Transverse colon (tissue), 4 donors: ENCODE measurements around the gene RRP1. TPM values are rescaled to one million over a fixed set of nuclear protein-coding genes. Genes with fewer than 3 reads are reported as not detected.

Source experiments
- DNase-seq: peaks from one replicate; pipeline ENCODE4 v3.0.0-alpha.2; 2019
- H3K27ac ChIP-seq, 4 donors: fragments of 200-600 bp; sonication (generic); 2 replicates each; pipeline ENCODE4 v1.5.1; 2016 to 2018; ENCODE audit warnings: inconsistent platforms in 4 of 4
- H3K27me3 ChIP-seq: fragments of 200-600 bp; sonication (generic); 2 replicates; pipeline ENCODE4 v1.5.1; 2017; ENCODE audit warnings: inconsistent platforms
- H3K36me3 ChIP-seq, 4 donors: fragments of 200-600 bp; sonication (generic); 2 replicates each; pipeline ENCODE4 v1.5.1; 2017 to 2019; ENCODE audit warnings: inconsistent platforms in 4 of 4
- H3K4me1 ChIP-seq, 4 donors: fragments of 200-600 bp; sonication (generic); 2 replicates each; pipeline ENCODE4 v1.5.1; 2017 to 2020; ENCODE audit warnings: inconsistent platforms in 4 of 4
- H3K4me3 ChIP-seq, 4 donors: fragments of 200-600 bp; sonication (generic); 1 replicate in 1 of 4; 2 replicates in 3 of 4; pipeline versions ENCODE4 v1.5.1 to v1.6.1; 2017 to 2019; ENCODE audit warnings: inconsistent platforms in 4 of 4
- H3K9me3 ChIP-seq, 2 donors: fragments of 200-600 bp; sonication (generic); 2 replicates each; pipeline ENCODE4 v1.5.1; 2017 to 2019; ENCODE audit warnings: inconsistent platforms in 2 of 2
- EP300 ChIP-seq: sonication (generic); formaldehyde crosslinking; IDR thresholded peaks from one replicate; pipeline ENCODE4 v1.6.1; 2017; ENCODE audit warnings: antibody characterized with exemption, low read depth
- POLR2A ChIP-seq: fragments of 450-650 bp; IDR thresholded peaks from one replicate; pipeline ENCODE4 v1.6.1; 2016; ENCODE audit warnings: antibody characterized with exemption, mild to moderate bottlenecking, moderate library complexity
- POLR2AphosphoS5 ChIP-seq, 3 donors: sonication (generic); formaldehyde crosslinking; IDR thresholded peaks; one replicate each; pipeline ENCODE4 v1.6.1; 2016; ENCODE audit warnings: antibody characterized with exemption in 3 of 3
- WGBS, 2 donors: methylation state at CpG; one replicate each; pipeline ENCODE4 v1.1.5; 2018; ENCODE audit warnings: low coverage in 1 of 2; 5-methylcytosine and 5-hydroxymethylcytosine counted together
- in situ Hi-C, 4 donors: fragments of 200-750 bp; cut with MboI; loops; one replicate each; pipeline versions ENCODE4 v1.15.0 to v1.15.1; 2017; ENCODE audit warnings: low sequenced_read_pairs in 3 of 4, low pct_ligation_motif_present in 1 of 4, low pct_unique_long_range_greater_than_20kb in 1 of 4
- intact Hi-C: fragments of 100-400 bp; cut with DNase I; formaldehyde crosslinking; loops from one replicate; pipeline ENCODE4 v1.15.1; 2023; ENCODE audit warnings: low total_unique reads
- total RNA-seq, 4 donors: library from RNA; depleted of rRNA; stranded (reverse); fragments of >200 nt; gene quantifications; one replicate each; pipeline ENCODE4 v1.1.0, GENCODE V29; 2016
- TF ChIP-seq, protein P1 (sequence below), 5 experiments: fragments of 200-600 bp in 3 of 5; fragments of 450-650 bp in 2 of 5; sonication (generic) in 3 of 5; IDR thresholded peaks; 1 replicate in 2 of 5; 2 replicates in 3 of 5; pipeline ENCODE4 v1.5.1; 2016 to 2017; ENCODE audit warnings: antibody characterized with exemption in 5 of 5, inconsistent platforms in 3 of 5, mild to moderate bottlenecking in 2 of 5, moderate library complexity in 1 of 5

RRP1 gene
- total RNA-seq, 4 donors from 2014 or later = 5.2 to 26.1 (median 11.1) TPM

DNA sequence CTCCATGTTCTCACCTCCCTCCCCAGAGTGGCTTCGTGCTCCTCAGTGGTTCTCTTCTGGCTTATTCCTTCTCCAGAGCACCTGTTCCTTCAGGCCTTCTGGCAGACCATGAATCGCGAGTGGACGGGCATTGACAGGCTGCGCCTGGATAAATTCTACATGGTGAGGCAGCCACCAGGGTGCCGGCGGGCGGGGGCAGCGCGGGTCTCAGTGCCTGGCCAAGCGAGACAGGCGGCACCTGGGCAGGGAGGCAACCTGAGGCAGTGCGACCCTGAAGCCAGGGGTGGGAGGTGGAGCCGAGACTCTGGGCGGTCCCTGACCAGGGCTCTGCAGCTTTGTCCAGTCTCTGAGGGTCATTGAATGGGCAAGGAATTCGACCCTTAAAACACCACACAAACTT, 3.9 kb downstream of the RRP1 start:
- WGBS, 2 donors = 93% methylated on average over 16 of the region's 16 CpGs; no CpG with 5 or more reads in 1 of the 2 donors
- Histone ChIP-seq H3K4me1 (peaks cover 10 to 22% (median 15%) of the 10 kb centered on the region in 4 donors), H3K27me3 (no peaks in the 10 kb centered on the region), H3K27ac (no peak overlapping the region), H3K36me3 (peaks cover 0 to 29% (median 9%) of the 10 kb centered on the region in 4 donors), H3K9me3 (no peaks in the 10 kb centered on the region), H3K4me3 (no peak overlapping the region)
- intact Hi-C loops (no loop called here), in situ Hi-C loops (no loop called here)
- TF ChIP-seq, protein P1, sequence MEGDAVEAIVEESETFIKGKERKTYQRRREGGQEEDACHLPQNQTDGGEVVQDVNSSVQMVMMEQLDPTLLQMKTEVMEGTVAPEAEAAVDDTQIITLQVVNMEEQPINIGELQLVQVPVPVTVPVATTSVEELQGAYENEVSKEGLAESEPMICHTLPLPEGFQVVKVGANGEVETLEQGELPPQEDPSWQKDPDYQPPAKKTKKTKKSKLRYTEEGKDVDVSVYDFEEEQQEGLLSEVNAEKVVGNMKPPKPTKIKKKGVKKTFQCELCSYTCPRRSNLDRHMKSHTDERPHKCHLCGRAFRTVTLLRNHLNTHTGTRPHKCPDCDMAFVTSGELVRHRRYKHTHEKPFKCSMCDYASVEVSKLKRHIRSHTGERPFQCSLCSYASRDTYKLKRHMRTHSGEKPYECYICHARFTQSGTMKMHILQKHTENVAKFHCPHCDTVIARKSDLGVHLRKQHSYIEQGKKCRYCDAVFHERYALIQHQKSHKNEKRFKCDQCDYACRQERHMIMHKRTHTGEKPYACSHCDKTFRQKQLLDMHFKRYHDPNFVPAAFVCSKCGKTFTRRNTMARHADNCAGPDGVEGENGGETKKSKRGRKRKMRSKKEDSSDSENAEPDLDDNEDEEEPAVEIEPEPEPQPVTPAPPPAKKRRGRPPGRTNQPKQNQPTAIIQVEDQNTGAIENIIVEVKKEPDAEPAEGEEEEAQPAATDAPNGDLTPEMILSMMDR (IDR thresholded peaks at IDR 0.05) = no peak
- TF ChIP-seq POLR2AphosphoS5 (IDR thresholded peaks at IDR 0.05) (no peak), POLR2A (no peak), EP300 (no peak)
- no peak for DNase-seq

GRCh38 chr21:43794311-43794710, 4.9 kb downstream of the RRP1 start:
- H3K4me3 ChIP-seq = no peak overlapping the region
- H3K4me1 ChIP-seq = peaks cover 10 to 17% (median 15%) of the 10 kb centered on the region in 4 donors
- TF ChIP-seq EP300 = no peak
- no peak for TF ChIP-seq POLR2A
- no peak for TF ChIP-seq POLR2AphosphoS5 (IDR thresholded peaks at IDR 0.05)
- TF ChIP-seq, protein P1 (IDR thresholded peaks at IDR 0.05) = no peak
- no peaks in the 10 kb centered on the region for H3K27me3 ChIP-seq
- peaks cover 0 to 40% (median 12%) of the 10 kb centered on the region in 4 donors for H3K36me3 ChIP-seq
- DNase-seq = no peak
- WGBS, 2 donors = 79% methylated on average over 11 of the region's 12 CpGs; no CpG with 5 or more reads in 1 of the 2 donors
- intact Hi-C loops = no loop called here
- H3K9me3 ChIP-seq = no peaks in the 10 kb centered on the region
- H3K27ac ChIP-seq = no peak overlapping the region
- in situ Hi-C loops = no loop called here

DNA sequence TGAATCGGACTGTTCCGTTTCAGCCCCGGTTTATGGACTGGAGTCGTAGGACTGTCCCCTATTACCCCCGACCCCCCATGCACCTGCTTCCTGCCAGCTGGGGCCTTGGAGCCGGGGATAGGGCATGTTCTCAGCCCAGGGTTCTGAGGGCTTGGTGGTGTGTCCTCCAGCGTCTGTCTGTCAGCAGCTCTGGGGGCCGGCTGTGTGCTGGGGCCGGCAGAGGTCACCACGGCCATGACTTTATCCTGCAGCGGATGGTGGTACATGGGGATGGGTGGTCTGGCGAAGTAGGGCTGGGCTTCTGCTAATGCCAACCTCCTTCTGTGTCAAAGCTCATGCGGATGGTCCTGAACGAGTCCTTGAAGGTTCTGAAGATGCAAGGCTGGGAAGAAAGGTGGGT, 5.5 kb downstream of the RRP1 start:
- Histone ChIP-seq H3K4me3 (no peak overlapping the region), H3K36me3 (peaks cover 0 to 43% (median 12%) of the 10 kb centered on the region in 4 donors), H3K4me1 (peaks cover 10 to 16% (median 14%) of the 10 kb centered on the region in 4 donors), H3K9me3 (no peaks in the 10 kb centered on the region), H3K27ac (no peak overlapping the region), H3K27me3 (no peaks in the 10 kb centered on the region)
- in situ Hi-C loops (no loop called here), intact Hi-C loops (no loop called here)
- TF ChIP-seq POLR2AphosphoS5 (IDR thresholded peaks at IDR 0.05) = no peak
- no peak for DNase-seq
- 80 to 88% methylated on average over 1 to 14 of the region's 14 CpGs for whole genome bisulfite sequencing, 2 donors

GRCh38 chr21:43797415-43797814, 8.0 kb downstream of the RRP1 start:
- Histone ChIP-seq H3K9me3 (no peaks in the 10 kb centered on the region), H3K27me3 (no peaks in the 10 kb centered on the region), H3K36me3 (peaks cover 0 to 53% (median 12%) of the 10 kb centered on the region in 4 donors), H3K27ac (no peak overlapping the region), H3K4me1 (no peaks in the 10 kb centered on the region), H3K4me3 (no peak overlapping the region)
- in situ Hi-C loops = no loop called here
- DNase-seq = no peak
- intact Hi-C loops = no loop called here
- TF ChIP-seq POLR2A (no peak), EP300 (no peak), POLR2AphosphoS5 (IDR thresholded peaks at IDR 0.05) (no peak)
- TF ChIP-seq, protein P1 (IDR thresholded peaks at IDR 0.05) = no peak
- WGBS, 2 donors = 91% methylated on average over 19 of the region's 19 CpGs; no CpG with 5 or more reads in 1 of the 2 donors
